Measurements from ENCODE around the gene FBXL13. TPM values are rescaled to one million over a fixed set of nuclear protein-coding genes. Genes with fewer than 3 reads are reported as not detected.
"Not testable (repeated sequence)": the region's sequence is repeated elsewhere in the genome, so short reads cannot be mapped to it uniquely, and the experiment has no call there.

FBXL13 gene
- total and polyA plus RNA-seq, 4 donors = 1.00 to 2.6 (median 1.4) TPM; not detected in 1

GRCh38 chr7:103003004-103003403 is 71.6 kb downstream of the FBXL13 start:
- Histone ChIP-seq H3K27me3 (ENCODE audit: control insufficient read depth in 1 of 2, insufficient read depth in 2 of 2, low read length in 1 of 2) (no peaks in the 10 kb centered on the region), H3K4me1 (ENCODE audit: control insufficient read depth in 1 of 2, insufficient read depth in 2 of 2, low read length in 2 of 2) (no peaks in the 10 kb centered on the region), H3K27ac (ENCODE audit: low read depth in 1 of 2, low read length in 2 of 2) (no peak overlapping the region), H3K9me3 (ENCODE audit: control insufficient read depth, low read length) (no peaks in the 10 kb centered on the region), H3K4me3 (ENCODE audit: low read length in 2 of 2) (no peak overlapping the region), H3K36me3 (ENCODE audit: control insufficient read depth in 1 of 2, insufficient read depth in 2 of 2, low read length in 1 of 2) (no peaks in the 10 kb centered on the region)
- no peak for ATAC-seq (ENCODE audit: low FRiP score)
- intact Hi-C loops (cut with DNase I) = no loop called here
- 100% methylated on average over 1 of the region's 1 CpG for WGBS, 2 donors
- DNase-seq = no peak

DNA sequence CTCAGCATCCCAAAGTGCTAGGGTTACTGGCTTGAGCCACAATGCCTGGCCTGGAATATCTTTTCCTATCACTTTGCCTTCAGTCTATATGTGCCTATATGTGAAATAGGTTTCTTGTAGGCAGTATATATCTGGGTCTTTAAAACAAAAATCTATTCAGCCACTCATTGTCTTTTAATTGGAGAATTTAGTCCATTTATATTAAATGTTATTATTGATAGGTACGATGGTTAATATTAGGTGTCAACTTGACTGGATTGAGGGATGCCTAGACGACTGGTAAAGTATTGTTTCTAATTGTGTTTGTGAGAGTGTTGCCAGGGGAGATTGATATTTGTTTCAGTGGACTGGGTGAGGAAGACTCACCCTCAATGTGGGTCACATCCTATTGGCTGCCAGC is 73.4 kb downstream of the FBXL13 start:
- 92 to 94% methylated on average over 2 of the region's 2 CpGs for WGBS, 2 donors
- Histone ChIP-seq H3K4me3 (ENCODE audit: low read length in 2 of 2) (no peak overlapping the region), H3K9me3 (ENCODE audit: control insufficient read depth, low read length) (no peaks in the 10 kb centered on the region), H3K36me3 (ENCODE audit: control insufficient read depth in 1 of 2, insufficient read depth in 2 of 2, low read length in 1 of 2) (no peaks in the 10 kb centered on the region), H3K4me1 (ENCODE audit: control insufficient read depth in 1 of 2, insufficient read depth in 2 of 2, low read length in 2 of 2) (no peaks in the 10 kb centered on the region), H3K27ac (ENCODE audit: low read depth in 1 of 2, low read length in 2 of 2) (no peak overlapping the region), H3K27me3 (ENCODE audit: control insufficient read depth in 1 of 2, insufficient read depth in 2 of 2, low read length in 1 of 2) (no peaks in the 10 kb centered on the region)
- intact Hi-C loops (cut with DNase I) = no loop called here
- ATAC-seq (ENCODE audit: low FRiP score) = no peak
- no peak for DNase-seq

DNA sequence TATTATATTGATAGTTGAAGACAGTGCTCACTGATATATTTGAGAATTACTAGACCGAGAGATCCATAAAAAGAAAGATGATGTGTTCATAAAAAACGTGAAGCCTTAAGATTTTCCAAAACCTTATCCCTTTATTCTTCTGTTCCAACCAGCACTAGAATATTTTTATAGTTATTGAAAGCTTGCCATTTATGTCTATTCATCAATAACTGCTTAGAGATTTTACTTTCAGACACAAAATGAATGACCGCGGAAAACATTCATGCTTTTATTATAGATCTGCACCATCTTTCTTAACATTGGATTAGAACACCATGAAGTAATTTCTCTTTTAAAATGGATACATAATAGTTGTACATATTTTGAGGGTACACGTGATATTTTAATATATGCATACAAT is 77.6 kb downstream of the FBXL13 start:
- no peak overlapping the region for H3K27ac ChIP-seq (ENCODE audit: low read depth in 1 of 2, low read length in 2 of 2)
- no peaks in the 10 kb centered on the region for H3K36me3 ChIP-seq (ENCODE audit: control insufficient read depth in 1 of 2, insufficient read depth in 2 of 2, low read length in 1 of 2)
- ATAC-seq (ENCODE audit: low FRiP score) (no peak), DNase-seq (no peak)
- 94% methylated on average over 5 of the region's 5 CpGs for WGBS, 2 donors
- intact Hi-C loops (cut with DNase I) = loop anchor here in 1 of 2 donors (5.0 kb wide), 1 partner anchor 65 kb away; no protein-coding TSS in a partner anchor
- H3K4me3 ChIP-seq (ENCODE audit: low read length in 2 of 2) = no peak overlapping the region
- no peaks in the 10 kb centered on the region for H3K27me3 ChIP-seq (ENCODE audit: control insufficient read depth in 1 of 2, insufficient read depth in 2 of 2, low read length in 1 of 2)
- no peaks in the 10 kb centered on the region for H3K9me3 ChIP-seq (ENCODE audit: control insufficient read depth, low read length)
- H3K4me1 ChIP-seq (ENCODE audit: control insufficient read depth in 1 of 2, insufficient read depth in 2 of 2, low read length in 2 of 2) = peaks cover 0 to 7% of the 10 kb centered on the region in 2 donors

GRCh38 chr7:102995609-102996008 is 79.0 kb downstream of the FBXL13 start:
- H3K36me3 ChIP-seq (ENCODE audit: control insufficient read depth in 1 of 2, insufficient read depth in 2 of 2, low read length in 1 of 2); DNase-seq; H3K9me3 ChIP-seq (ENCODE audit: control insufficient read depth, low read length); H3K4me3 ChIP-seq (ENCODE audit: low read length in 2 of 2); ATAC-seq (ENCODE audit: low FRiP score); H3K27me3 ChIP-seq (ENCODE audit: control insufficient read depth in 1 of 2, insufficient read depth in 2 of 2, low read length in 1 of 2); H3K27ac ChIP-seq (ENCODE audit: low read depth in 1 of 2, low read length in 2 of 2): not testable (repeated sequence)
- intact Hi-C loops (cut with DNase I) = loop anchor here in 1 of 2 donors (5.0 kb wide), 1 partner anchor 67 kb away; no protein-coding TSS in a partner anchor
- 96 to 99% methylated on average over 5 of the region's 5 CpGs for WGBS, 2 donors
- peaks cover 0 to 15% of the 10 kb centered on the region in 2 donors for H3K4me1 ChIP-seq (ENCODE audit: control insufficient read depth in 1 of 2, insufficient read depth in 2 of 2, low read length in 2 of 2)

GRCh38 chr7:102994567-102994966 is 80.0 kb downstream of the FBXL13 start:
- Histone ChIP-seq H3K27ac (ENCODE audit: low read depth in 1 of 2, low read length in 2 of 2) (peak overlapping the region in 1 of 2 donors; percentile 32), H3K9me3 (ENCODE audit: control insufficient read depth, low read length) (no peaks in the 10 kb centered on the region), H3K4me3 (ENCODE audit: low read length in 2 of 2) (no peak overlapping the region), H3K4me1 (ENCODE audit: control insufficient read depth in 1 of 2, insufficient read depth in 2 of 2, low read length in 2 of 2) (peaks cover 0 to 15% of the 10 kb centered on the region in 2 donors), H3K36me3 (ENCODE audit: control insufficient read depth in 1 of 2, insufficient read depth in 2 of 2, low read length in 1 of 2) (no peaks in the 10 kb centered on the region), H3K27me3 (ENCODE audit: control insufficient read depth in 1 of 2, insufficient read depth in 2 of 2, low read length in 1 of 2) (no peaks in the 10 kb centered on the region)
- no peak for DNase-seq
- WGBS, 2 donors = 69 to 78% methylated on average over 3 of the region's 3 CpGs
- ATAC-seq (ENCODE audit: low FRiP score) = no peak
- intact Hi-C loops (cut with DNase I) = loop anchor here (5.0 kb wide), 2 partner anchors 102 to 117 kb away; no protein-coding TSS in a partner anchor

- H3K4me3 ChIP-seq (ENCODE audit: low read length in 2 of 2) = no peak overlapping the region
- no peak for ATAC-seq (ENCODE audit: low FRiP score)
- 0 to 1% methylated on average over 1 of the region's 1 CpG for WGBS, 2 donors
- no peaks in the 10 kb centered on the region for H3K27me3 ChIP-seq (ENCODE audit: control insufficient read depth in 1 of 2, insufficient read depth in 2 of 2, low read length in 1 of 2)
- no peaks in the 10 kb centered on the region for H3K9me3 ChIP-seq (ENCODE audit: control insufficient read depth, low read length)
- no peaks in the 10 kb centered on the region for H3K36me3 ChIP-seq (ENCODE audit: control insufficient read depth in 1 of 2, insufficient read depth in 2 of 2, low read length in 1 of 2)
- no peak overlapping the region for H3K27ac ChIP-seq (ENCODE audit: low read depth in 1 of 2, low read length in 2 of 2)
- intact Hi-C loops (cut with DNase I) = loop anchor here (2.0 to 5.0 kb wide), 3 partner anchors 81 to 116 kb away; partner anchors contain the start of gene LRRC17 (in 1 of the 2)
- H3K4me1 ChIP-seq (ENCODE audit: control insufficient read depth in 1 of 2, insufficient read depth in 2 of 2, low read length in 2 of 2) = peaks cover 0 to 15% of the 10 kb centered on the region in 2 donors
- DNase-seq = no peak
Measured at GRCh38 chr7:102993718-102994029, 80.9 kb downstream of the FBXL13 start.

DNA sequence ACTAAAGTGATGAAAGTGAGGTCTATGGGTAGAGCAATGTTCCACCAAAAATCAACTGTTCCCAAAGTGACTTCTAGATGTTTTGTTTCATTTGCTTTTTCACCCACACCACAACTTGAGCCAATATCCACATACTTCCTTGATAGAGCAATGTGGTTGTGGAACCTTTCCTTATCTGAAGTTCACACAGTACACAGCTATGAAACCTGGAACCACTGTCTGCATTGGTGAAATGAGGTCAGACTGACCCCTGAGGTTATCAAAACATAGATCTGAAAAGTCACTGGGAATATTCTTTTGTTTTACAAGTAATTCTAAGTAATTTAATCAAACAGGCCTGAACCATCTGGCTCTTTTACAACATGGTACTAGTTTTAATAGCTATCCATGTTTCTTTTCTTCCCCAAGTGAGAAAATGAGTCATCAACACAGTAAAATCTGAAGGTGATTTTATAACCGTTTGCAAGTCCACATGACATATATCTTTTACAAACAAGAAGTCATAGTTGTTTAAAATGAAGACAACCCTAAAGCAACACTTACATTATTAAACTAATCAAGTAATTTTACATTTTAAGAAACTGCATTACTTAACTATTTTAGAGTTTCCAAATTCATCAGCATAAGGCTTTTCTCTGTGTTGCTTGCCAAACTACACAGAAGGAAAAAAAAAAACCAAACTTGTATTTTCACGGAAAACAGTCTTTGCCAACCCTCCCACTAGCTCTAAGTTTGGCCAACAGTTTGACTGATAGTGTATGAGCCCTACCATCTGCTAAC is 81.5 kb downstream of the FBXL13 start:
- peaks cover 0 to 15% of the 10 kb centered on the region in 2 donors for H3K4me1 ChIP-seq (ENCODE audit: control insufficient read depth in 1 of 2, insufficient read depth in 2 of 2, low read length in 2 of 2)
- ATAC-seq (ENCODE audit: low FRiP score) (peak; percentile 90), DNase-seq (no peak)
- peak overlapping the region; percentile 79 to 91 for H3K27ac ChIP-seq (ENCODE audit: low read depth in 1 of 2, low read length in 2 of 2)
- 2 to 3% methylated on average over 2 of the region's 2 CpGs for WGBS, 2 donors
- H3K36me3 ChIP-seq (ENCODE audit: control insufficient read depth in 1 of 2, insufficient read depth in 2 of 2, low read length in 1 of 2) = no peaks in the 10 kb centered on the region
- intact Hi-C loops (cut with DNase I) = loop anchor here (2.0 to 5.0 kb wide), 3 partner anchors 80 to 116 kb away; partner anchors contain the start of gene LRRC17 (in 1 of the 2)
- no peaks in the 10 kb centered on the region for H3K27me3 ChIP-seq (ENCODE audit: control insufficient read depth in 1 of 2, insufficient read depth in 2 of 2, low read length in 1 of 2)
- no peak overlapping the region for H3K4me3 ChIP-seq (ENCODE audit: low read length in 2 of 2)
- H3K9me3 ChIP-seq (ENCODE audit: control insufficient read depth, low read length) = no peaks in the 10 kb centered on the region

DNA sequence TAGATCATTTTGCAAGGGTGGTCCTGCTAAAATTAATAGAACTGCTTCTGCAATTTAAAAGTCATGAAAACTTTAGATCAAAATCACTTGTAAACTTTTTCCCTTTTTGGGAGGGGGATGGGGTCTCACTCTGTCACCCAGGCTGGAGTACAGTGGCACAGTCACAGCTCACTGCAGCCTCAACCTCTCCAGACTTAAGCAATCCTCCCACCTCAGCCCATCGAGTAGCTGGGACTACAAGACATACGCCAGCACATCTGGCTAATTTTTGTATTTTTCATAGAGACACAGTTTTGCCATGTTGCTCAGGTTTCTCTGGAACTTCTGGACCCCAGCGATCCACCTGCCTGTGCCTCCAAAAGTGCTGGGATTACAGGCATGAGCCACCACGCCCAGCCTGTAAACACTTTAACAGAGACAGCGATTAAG is 82.1 kb downstream of the FBXL13 start:
- no peaks in the 10 kb centered on the region for H3K27me3 ChIP-seq (ENCODE audit: control insufficient read depth in 1 of 2, insufficient read depth in 2 of 2, low read length in 1 of 2)
- H3K4me1 ChIP-seq (ENCODE audit: control insufficient read depth in 1 of 2, insufficient read depth in 2 of 2, low read length in 2 of 2) = peaks cover 0 to 15% of the 10 kb centered on the region in 2 donors
- peak; percentile 33 for ATAC-seq (ENCODE audit: low FRiP score)
- 7 to 8% methylated on average over 5 of the region's 5 CpGs for WGBS, 2 donors
- intact Hi-C loops (cut with DNase I) = loop anchor here (2.0 to 5.0 kb wide), 3 partner anchors 80 to 115 kb away; partner anchors contain the start of gene LRRC17 (in 1 of the 2)
- H3K36me3 ChIP-seq (ENCODE audit: control insufficient read depth in 1 of 2, insufficient read depth in 2 of 2, low read length in 1 of 2) = no peaks in the 10 kb centered on the region
- no peaks in the 10 kb centered on the region for H3K9me3 ChIP-seq (ENCODE audit: control insufficient read depth, low read length)
- no peak overlapping the region for H3K4me3 ChIP-seq (ENCODE audit: low read length in 2 of 2)
- peak overlapping the region; percentile 79 to 91 for H3K27ac ChIP-seq (ENCODE audit: low read depth in 1 of 2, low read length in 2 of 2)
- DNase-seq = no peak

Data from aorta (tissue), 5 donors.